SJCRH30 (cell line): Measurements from ENCODE around the gene TPD52L1. TPM values are rescaled to one million over a fixed set of nuclear protein-coding genes. Genes with fewer than 3 reads are reported as not detected.

Experiments used
- DNase-seq, 2 experiments: peaks; one replicate each; pipeline ENCODE4 v3.0.0-alpha.2; 2015 to 2020
- H3K27ac ChIP-seq: fragments of 250-450 bp; sonication (Bioruptor Pico); 2 replicates; pipeline ENCODE4 v1.5.1; 2020; ENCODE audit warnings: mild to moderate bottlenecking, moderate library complexity
- H3K27me3 ChIP-seq: fragments of 250-450 bp; sonication (Bioruptor Pico); 2 replicates; pipeline ENCODE4 v1.5.1; 2020; ENCODE audit warnings: mild to moderate bottlenecking, moderate library complexity
- H3K36me3 ChIP-seq: fragments of 250-450 bp; sonication (Bioruptor Pico); 2 replicates; pipeline ENCODE4 v1.5.1; 2020; ENCODE audit warnings: mild to moderate bottlenecking, moderate library complexity
- H3K4me1 ChIP-seq: fragments of 250-450 bp; sonication (Bioruptor Pico); 2 replicates; pipeline ENCODE4 v1.5.1; 2020; ENCODE audit warnings: mild to moderate bottlenecking, moderate library complexity
- H3K4me3 ChIP-seq: fragments of 250-450 bp; sonication (Bioruptor Pico); 2 replicates; pipeline ENCODE4 v1.5.1; 2020; ENCODE audit warnings: mild to moderate bottlenecking, moderate library complexity
- H3K9me3 ChIP-seq: fragments of 250-450 bp; sonication (Bioruptor Pico); replicated peaks from 2 replicates; pipeline ENCODE4 v1.5.1; 2020; ENCODE audit warnings: mild to moderate bottlenecking, moderate library complexity
- total RNA-seq: library from RNA; depleted of rRNA; stranded (reverse); fragments of >200 nt; shearing (Covaris generic); gene quantifications from 2 replicates; pipeline ENCODE4 v1.2.3, GENCODE V29; 2014; rRNA removed

The TPD52L1 gene
- total RNA-seq, 1 experiment from 2014 or later: not detected

- Histone ChIP-seq H3K4me3 (no peak overlapping the region), H3K27me3 (no peaks in the 10 kb centered on the region)
- DNase-seq: peak in 1 of 2 experiments; percentile 15
These were observed 153.7 kb downstream of the TPD52L1 start for GRCh38 chr6:125307150-125307838.

GRCh38 chr6:125307964-125308615, 154.5 kb downstream of the TPD52L1 start:
- no peak overlapping the region for H3K27ac ChIP-seq
- no peaks in the 10 kb centered on the region for H3K27me3 ChIP-seq
- H3K4me3 ChIP-seq: no peak overlapping the region
- no peaks in the 10 kb centered on the region for H3K36me3 ChIP-seq
- no peaks in the 10 kb centered on the region for H3K9me3 ChIP-seq
- peaks cover 8% of the 10 kb centered on the region for H3K4me1 ChIP-seq
- DNase-seq: no peak

More at GRCh38 chr6:125307150-125307838, 153.7 kb downstream of the TPD52L1 start:
- Histone ChIP-seq H3K27ac (no peak overlapping the region), H3K4me1 (peaks cover 8% of the 10 kb centered on the region), H3K9me3 (no peaks in the 10 kb centered on the region), H3K36me3 (no peaks in the 10 kb centered on the region)

- no peak overlapping the region for H3K4me3 ChIP-seq
- H3K27ac ChIP-seq: no peak overlapping the region
- H3K4me1 ChIP-seq: peaks cover 8% of the 10 kb centered on the region
- DNase-seq: peak in 1 of 2 experiments; percentile 73
- H3K27me3 ChIP-seq: no peaks in the 10 kb centered on the region
- H3K36me3 ChIP-seq: no peaks in the 10 kb centered on the region
- H3K9me3 ChIP-seq: no peaks in the 10 kb centered on the region
These were observed 157.5 kb downstream of the TPD52L1 start for GRCh38 chr6:125310994-125311649.

- H3K9me3 ChIP-seq: no peaks in the 10 kb centered on the region
- no peak for DNase-seq
- H3K4me3 ChIP-seq: no peak overlapping the region
- H3K36me3 ChIP-seq: no peaks in the 10 kb centered on the region
- H3K4me1 ChIP-seq: peaks cover 7% of the 10 kb centered on the region
- no peaks in the 10 kb centered on the region for H3K27me3 ChIP-seq
- no peak overlapping the region for H3K27ac ChIP-seq
These were observed 158.9 kb downstream of the TPD52L1 start for GRCh38 chr6:125312478-125312877.

GRCh38 chr6:125312950-125313349, 159.4 kb downstream of the TPD52L1 start:
- no peak overlapping the region for H3K27ac ChIP-seq
- DNase-seq: no peak

More at GRCh38 chr6:125312950-125313349, 159.4 kb downstream of the TPD52L1 start:
- Histone ChIP-seq H3K36me3 (no peaks in the 10 kb centered on the region), H3K27me3 (no peaks in the 10 kb centered on the region), H3K4me3 (no peak overlapping the region), H3K9me3 (no peaks in the 10 kb centered on the region), H3K4me1 (peaks cover 3% of the 10 kb centered on the region; the same call in 1 of the 2 replicates)

Other genes starting within 250 kb of the TPD52L1 start
- 11.5 and 16.0 TPM in 2 replicates for gene RNF217, start 191.3 kb upstream of the TPD52L1 start, total RNA-seq
- gene HDDC2, start 148.2 kb downstream of the TPD52L1 start, total RNA-seq: 61.7 and 62.8 TPM in 2 replicates